ENCODE data around the gene IL11.

Gene IL11

DNA sequence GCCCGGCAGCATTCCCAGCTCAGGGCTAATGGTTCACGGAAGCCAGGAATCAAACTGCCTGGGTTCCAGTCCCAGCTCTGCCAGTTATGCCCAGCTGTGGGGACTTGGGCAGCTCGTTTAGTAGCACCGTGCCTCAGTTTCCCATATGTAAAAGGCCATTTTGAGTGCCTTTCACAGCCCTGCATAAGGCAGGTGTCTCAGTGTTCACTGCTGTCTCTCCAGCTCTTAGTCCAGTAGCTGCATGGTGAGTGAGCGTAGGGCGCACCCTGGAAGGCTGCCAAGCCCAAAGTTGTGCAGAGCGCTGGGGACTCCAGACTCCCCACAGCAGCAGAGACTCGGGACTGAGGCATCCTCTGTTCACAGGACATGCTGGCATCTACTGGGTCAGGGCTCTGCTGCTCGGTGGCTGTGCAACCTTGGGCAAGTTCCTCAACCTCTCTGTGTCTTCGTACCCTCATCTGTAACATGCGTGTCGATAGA, 21.0 kb upstream of the IL11 start:
- peak; percentile 51 for DNase-seq (ENCODE audit: low spot score)

DNA sequence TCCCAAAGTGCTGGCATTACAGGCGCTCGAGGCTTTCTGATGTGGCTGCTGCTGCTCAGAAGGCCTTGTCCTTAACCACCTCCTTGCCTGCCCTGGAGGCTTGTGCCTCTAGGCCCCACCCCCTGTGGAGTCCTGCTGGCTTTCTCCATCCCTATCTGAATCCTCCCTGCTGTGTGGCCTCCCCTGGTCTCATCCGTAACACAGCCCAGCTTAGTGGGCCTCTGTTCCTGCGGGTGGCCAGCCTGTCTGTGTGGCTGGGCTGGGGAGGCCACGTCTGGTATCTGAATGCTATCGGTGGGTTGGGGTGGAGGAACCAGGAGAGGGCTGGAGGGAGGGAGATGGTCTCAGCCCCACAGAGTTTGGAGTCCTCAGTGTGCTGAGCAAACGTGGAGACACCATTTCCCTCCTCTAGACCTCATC, 20.2 kb upstream of the IL11 start:
- DNase-seq (ENCODE audit: low spot score) = peak; percentile 32

DNA sequence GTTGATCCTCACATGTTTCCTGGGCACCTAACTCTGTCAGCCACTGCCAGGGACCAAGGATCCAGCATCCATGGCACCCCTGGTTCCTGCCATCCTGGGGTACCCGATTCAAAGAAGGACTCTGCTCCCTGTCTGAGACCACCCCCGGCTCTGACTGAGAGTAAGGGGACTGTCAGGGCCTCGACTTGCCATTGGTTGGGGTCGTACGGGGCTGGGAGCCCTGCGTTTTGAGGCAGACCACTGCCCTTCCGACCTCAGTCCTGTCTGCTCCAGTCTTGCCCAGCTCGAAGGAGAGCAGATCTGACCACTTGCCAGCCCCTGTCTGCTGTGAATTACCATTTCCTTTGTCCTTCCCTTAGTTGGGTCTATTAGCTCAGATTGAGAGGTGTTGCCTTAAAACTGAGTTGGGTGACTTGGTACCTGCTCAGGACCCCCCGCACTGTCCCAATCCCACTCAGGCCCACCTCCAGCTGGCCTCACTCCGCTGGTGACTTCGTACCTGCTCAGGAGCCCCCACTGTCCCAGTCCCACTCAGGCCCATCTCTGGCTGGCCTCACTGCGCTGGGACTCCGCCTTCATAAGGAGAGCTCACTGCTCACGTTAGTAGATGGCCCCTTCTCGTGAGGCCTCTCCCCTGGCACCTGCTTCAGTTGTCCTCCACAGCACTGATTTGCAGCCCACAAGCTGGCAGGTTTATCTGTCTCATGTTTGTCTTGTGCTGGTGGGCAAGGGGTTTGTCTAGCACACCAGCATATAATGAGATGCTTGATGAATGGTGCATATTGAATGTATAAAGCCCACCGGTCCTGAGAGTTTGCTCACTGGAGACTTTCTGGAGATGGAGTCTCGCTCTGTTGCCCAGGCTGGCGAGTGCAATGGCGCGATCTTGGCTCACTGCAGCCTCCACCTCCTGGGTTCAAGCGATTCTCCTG, 19.4 kb upstream of the IL11 start:
- DNase-seq (ENCODE audit: low spot score) = peak; percentile 44

DNA sequence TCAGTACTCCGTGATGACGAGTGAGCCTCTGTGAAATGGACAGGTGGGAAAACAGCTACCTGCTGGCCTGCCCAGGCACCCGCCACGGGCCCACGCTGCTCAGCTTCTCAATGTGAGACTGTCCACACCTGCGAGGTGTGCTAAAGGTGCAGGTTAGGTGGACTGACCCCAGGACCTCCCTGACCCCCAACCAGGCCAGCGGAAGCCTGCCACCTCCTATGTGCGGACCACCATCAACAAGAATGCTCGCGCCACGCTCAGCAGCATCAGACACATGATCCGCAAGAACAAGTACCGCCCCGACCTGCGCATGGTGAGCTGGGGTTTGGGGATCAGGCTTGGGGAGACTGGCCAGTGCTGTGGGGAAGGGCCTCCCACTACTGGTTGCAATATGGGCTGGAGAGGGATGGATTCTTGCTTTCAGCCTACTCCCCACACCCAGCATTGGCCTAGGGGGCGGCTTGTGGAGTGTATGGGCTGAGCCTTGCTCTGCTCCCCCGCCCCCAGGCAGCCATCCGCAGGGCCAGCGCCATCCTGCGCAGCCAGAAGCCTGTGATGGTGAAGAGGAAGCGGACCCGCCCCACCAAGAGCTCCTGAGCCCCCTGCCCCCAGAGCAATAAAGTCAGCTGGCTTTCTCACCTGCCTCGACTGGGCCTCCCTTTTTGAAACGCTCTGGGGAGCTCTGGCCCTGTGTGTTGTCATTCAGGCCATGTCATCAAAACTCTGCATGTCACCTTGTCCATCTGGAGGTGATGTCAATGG, 17.7 kb upstream of the IL11 start:
- no peak for DNase-seq (ENCODE audit: low spot score)

DNA sequence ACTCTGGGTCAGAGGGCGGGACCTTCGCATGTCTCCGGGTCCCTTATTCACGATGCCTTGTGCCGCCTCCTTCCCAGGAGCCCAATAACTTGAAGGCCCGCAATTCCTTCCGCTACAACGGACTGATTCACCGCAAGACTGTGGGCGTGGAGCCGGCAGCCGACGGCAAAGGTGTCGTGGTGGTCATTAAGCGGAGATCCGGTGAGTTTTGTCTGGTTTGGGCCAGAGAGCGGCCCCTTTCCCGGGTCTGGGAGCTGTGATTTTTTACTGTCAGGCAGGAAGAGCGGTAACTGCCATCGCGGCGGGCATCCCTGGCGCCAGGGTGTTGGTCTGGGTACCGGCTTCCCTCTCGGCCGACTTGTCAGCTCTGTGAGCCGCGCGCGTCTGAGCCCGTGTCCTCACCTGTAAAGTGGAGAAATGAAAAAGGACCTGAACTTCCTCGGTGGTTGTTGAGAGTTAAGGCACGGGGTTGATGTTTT, 16.3 kb upstream of the IL11 start:
- DNase-seq (ENCODE audit: low spot score) = no peak

DNA sequence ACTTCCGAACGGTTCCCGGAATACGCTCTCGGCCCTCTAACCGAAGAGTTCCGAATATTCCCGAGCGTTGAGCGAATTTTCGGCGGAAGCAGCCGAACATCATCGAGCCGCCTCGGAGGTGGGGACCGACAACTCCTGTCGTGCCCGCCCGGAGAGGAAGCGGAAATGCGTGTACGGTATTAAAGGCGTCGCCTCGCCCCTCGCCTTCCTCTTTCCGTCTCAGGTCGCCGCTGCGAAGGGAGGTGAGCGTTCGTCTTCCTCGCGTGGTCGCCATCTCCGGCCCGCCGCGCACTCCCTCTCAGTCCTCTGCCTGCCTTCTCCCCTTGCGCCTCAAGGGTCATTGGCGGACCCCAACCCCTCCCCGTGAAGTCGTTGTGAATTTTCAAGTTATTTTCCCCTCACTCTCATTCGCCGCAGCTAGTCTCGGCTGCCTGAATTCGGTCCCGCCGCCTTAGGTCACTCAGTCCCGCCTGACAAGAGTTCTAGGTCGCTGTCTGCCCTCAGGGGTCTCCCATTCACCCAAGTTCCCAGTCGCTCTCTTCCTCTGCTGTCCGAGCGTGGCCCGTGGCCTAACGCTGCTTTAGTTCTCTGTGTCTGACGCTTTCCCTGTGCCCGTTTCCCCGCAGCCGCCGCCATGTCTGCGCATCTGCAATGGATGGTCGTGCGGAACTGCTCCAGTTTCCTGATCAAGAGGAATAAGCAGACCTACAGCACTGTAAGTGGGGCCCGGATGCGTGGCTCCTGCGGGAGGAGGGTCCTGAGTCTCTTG, 15.6 kb upstream of the IL11 start, which contains the start of gene RPL28:
Gene RPL28 (plus strand): TSS at position 209 of the 769 bp plus-strand sequence. CDS start 426 bp downstream, at position 635.
- peak; percentile 99 for DNase-seq (ENCODE audit: low spot score)

DNA sequence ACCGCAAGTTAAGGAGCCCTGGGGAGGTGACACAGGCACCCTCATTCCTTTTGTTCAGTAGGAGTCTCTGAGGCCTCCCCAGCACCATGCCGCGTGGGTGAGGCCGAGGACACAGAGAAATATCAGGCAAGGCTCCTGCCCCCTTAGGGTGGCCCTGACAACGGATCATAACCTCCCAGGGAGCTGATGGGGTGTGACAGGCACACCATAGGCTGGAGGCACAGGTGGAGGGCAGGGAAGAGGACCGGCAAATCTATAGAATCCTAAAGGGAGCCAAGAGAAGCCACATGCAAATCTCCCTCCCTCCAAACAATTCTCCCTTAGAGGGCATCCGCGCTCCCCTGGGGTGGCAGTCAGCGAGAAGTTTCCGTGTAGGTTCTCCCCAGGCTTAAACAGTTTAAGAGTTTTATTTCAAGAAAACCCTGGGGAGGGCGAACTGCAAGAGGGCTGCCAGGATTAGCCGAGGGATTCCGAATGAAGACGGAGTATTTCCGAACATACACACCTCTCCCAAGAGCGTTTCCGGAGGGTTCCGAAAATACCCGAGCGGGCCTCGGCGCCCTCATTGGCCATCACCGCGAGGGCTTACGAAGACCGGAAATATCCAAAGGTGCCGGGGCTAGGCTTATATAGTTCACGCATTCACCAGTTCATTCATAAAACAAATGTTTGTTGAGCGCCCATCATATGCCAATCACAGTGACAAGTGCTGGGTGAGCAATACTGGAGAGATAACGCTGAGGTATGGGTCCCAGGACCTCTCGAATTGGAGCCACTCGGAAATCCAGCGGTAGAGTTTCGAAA, 14.9 kb upstream of the IL11 start:
- peak; percentile 98 for DNase-seq (ENCODE audit: low spot score)

DNA sequence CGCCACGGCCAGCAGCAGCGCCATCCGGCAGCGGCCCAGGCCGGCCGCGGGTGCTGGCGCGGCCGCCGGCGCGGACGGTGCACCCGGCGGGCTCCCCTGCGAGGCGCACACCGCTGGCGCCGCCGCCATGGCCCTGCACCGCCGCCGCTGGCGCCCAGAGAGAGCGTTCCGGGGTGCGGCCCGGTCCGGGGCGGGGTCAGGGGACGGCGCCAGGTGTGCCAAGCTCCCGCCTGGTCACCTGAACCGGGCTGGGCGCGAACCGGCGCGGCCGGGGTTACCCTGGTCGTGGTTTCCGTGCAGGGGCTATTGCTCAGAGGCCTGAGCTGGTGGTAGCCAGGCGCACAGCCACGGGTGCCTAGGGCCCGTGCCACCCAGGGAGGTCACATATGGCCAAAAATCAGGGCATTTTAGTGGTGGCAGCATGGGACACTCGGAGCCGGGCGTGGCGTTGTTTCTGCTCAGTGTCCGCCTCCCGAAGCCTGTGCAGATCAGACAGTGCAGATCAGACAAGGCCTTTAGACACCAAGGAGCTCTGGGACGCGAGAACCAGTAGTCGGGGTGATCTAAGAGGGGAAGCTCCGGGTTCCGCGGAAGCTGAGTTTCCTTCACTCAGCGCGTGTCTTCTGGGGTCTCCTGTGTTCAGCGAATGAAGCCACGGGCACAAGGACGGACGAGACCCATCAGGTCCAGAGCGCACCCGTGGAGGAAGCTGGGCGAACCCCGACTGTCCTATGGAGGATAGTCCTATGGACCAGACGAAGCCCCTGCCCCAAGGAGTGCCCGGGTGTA, 14.1 kb upstream of the IL11 start, which contains the start of gene TMEM238:
Gene TMEM238 (minus strand): TSS at position 162 of the 789 bp plus-strand sequence. CDS start 33 bp downstream, at position 129.
- peak; percentile 48 for DNase-seq (ENCODE audit: low spot score)

DNA sequence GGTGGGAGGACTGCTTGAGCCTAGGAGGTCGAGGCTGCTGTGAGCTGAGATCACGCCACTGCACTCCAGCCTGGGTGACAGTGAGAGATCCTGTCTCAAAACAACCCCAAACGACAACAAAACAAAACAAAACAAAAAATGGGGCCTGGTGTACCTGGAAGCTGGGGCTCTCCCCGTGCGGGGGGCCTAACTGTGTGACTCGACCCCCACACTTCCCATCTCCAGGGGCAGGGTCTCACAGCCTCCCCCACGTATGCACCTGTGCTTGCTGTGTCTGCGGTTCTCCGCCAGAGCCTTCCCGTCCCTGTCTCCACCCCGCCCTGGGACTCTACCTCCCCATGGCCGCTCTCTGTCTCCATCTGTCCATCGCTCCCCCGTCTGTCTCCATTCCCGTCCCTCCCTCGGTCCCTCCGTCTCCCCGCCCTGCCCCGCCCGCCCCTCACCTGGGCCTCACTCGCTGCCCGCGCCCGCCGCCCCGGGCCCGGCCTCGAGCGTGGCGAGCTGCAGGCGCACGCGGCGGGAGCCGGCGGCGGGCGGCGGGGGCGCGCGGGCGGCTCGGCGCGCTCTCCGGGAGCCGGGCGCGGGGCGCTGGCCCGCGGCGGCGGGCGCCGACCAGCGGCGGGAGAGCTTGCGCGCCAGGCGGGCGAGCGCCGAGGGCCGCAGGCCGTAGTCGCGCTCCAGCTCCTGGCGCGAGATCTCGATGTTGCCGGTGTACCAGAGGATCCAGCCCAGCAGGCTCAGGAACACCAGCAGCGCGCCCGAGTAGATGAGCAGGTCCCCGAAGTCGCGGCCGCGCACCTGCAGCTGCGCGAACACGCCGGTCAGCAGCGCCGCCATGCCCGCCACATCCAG, 13.2 kb upstream of the IL11 start:
- peak; percentile 77 for DNase-seq (ENCODE audit: low spot score)

DNA sequence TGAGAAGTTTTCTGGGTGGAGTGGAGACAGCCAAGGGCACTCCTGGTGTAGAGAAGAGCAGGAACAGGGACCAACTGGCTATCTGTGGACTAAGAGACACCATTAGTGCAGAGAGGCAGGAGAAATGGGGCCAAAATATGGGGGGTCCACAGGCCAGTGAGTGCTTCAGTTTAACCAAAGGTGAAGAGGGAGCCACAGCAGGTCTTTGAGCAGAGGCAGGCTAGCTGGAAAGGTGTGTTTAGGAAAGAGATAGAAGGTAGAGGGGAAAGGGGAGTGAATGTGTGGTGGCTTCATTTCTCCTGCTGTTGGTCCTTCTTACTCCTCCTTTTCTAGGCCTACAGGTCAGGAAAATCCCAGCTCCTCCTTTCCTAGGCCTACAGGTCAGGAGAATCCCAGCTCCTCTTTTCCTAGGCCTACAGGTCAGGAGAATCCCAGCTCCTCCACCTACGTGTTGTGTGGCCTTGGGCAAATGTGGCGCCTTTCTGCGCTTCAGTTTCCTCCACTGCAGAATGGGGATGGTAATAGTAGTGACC, 12.3 kb upstream of the IL11 start:
- DNase-seq (ENCODE audit: low spot score) = no peak

DNA sequence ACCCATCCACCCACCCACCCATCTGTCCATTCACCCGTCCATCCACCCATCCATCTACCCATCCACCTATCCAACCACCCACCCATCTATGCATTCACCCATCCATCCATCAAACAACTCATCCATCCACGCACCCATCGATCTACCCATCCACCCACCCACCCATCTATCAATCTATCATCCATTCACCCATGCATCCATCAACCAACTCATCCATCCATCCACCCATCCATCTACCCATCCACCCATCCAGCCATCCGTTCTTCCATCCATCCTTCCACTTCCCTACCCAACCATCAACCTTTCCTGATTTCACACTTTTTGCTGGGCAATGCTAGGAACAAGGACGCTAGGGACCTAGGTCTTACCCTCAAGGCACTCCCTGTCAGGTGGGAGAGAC, 11.8 kb upstream of the IL11 start:
- no peak for DNase-seq (ENCODE audit: low spot score)

DNA sequence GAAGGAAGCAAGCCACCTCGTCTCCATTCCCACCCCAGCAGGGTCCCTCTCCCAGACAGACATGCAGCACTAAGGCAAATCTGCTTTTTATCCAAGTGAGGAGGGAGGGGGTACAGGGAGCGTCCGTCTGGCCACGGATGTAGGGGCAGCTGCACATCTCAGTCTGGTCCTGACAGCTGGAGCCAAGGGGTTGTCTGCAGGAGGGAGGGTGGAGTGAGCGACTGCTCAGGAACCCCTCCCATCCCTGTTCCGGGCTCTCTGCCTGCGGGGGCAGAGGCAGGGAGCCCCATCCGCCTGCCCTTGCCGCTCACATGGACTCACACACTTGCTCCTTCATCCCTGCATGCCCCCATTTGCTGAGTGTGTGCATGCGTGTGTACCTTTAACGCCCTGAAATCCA, 8.9 kb upstream of the IL11 start:
- DNase-seq (ENCODE audit: low spot score) = no peak

DNA sequence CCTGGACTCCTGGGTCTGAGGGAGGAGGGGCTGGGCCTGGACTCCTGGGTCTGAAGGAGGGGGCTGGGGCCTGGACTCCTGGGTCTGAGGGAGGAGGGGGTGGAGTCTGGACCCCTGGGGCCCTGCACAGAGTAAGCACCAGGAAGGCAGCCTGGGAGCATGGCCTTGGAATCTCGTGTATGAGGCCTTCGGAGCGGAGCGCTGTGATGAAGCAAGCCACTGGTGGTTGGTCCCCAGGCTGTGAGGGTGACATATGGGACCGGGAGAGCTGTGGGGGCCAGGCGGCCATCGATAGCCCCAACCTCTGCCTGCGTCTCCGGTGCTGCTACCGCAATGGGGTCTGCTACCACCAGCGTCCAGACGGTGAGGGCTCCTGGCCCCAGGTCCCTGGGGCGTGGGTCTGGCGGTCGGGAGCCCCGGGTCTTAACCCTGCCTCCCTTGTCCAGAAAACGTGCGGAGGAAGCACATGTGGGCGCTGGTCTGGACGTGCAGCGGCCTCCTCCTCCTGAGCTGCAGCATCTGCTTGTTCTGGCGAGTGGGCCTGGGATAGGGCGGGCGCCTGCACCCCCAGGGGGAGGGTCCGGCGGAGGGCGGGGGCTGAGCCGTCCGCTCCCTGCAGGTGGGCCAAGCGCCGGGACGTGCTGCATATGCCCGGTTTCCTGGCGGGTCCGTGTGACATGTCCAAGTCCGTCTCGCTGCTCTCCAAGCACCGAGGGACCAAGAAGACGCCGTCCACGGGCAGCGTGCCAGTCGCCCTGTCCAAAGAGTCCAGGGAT, 7.3 kb upstream of the IL11 start:
- DNase-seq (ENCODE audit: low spot score) = no peak

DNA sequence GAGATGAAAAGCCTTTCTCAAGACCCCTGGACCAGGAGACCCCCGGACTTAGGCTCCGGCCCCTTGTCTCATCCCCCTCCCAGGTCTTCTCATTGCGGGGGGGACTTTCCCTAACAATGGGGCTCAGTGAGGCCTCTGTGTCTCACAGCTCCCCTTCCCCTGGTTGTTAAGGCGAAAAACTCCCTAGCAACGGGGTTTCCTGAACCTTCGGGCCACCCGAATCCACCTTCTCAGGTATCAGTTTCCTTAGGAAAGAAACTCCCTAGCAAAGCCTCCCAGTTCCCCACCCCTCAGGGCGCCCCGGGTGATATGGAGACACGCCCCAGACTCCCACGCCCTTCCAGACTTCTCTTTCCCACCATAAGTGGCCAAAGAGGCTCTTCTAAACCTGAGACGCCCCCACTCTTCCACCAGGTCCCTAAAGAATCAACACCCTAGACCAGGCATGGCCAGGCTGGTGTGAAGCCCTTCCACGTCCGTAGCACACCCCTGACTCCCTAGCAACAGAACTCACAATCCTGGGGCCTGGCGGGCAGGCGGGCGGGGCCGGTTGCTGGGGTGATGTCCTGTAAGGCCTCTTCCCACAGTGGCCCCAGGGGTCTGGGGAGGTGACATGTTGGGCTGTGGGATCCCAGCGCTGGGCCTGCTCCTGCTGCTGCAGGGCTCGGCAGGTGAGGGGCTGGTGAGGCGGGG, 6.1 kb upstream of the IL11 start, which contains the start of gene TMEM190:
Gene TMEM190 (plus strand): TSS at position 586 of the 693 bp plus-strand sequence. CDS start 28 bp downstream, at position 614.
- DNase-seq (ENCODE audit: low spot score) = no peak

DNA sequence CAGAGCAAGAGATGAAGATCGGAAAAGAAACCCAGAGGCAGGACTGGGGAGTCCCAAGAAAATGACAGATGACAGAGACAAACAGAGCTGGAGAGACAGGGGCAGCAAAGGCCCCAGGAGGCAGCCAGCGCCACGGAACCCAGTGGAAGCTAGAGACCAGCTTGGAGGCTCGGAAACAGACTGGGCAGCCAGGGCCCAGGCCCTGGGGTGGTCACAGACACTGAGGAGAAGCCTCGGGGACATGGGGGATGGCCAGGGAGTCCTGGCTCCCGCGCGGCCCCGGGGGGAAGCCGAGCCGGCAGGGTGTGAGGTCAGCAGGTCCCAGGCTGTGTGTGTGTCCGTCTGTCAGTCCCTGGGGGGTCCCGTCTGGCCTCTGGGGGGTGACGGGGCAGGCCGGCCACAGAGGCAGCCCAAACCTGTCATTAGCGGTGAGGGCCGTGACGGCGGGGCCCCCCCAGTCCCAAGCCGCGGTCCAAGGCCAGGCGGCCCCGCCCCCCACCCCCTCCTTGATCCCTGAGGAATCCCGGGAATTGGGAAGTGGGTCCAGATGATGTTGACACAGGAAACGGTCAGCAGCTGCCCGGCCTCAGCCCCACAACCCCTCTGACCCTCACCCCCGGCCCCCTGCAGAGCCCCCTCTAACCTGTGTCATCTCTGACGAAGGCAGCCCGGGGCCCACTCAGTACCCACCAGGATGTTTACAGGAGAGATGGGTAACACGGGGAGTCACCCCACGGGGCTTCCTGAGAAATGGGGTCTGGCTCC, 3.9 kb upstream of the IL11 start:
- DNase-seq (ENCODE audit: low spot score) = no peak

DNA sequence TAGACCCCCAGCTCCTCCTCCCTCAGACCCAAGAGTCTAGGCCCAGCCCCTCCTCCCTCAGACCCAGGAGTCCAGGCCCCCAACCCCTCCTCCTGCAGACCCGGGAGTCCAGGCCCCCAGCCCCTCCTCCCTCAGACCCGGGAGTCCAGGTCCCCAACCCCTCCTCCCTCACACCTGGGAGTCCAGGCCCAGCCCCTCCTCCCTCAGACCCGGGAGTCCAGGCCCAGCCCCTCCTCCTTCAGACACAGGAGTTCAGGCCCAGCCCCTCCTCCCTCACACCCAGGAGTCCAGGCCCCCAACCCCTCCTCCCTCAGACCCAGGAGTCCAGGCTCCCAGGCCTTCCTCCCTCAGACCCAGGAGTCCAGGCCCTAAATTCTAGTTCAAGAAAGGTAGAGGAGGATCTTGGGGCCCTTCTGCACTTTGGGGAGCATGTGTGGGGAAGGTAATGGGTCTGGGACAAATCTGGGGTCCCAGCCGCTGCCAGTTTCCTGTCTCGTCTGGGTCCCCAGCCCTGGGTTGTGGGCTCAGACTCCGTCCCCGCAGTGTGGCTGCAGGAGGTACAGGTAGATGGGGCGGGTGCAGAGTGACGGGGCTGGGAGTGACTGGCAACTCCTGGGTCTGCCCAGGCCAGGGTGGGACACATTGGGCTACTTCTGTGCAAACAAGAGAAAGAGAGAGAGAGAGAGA, 3.2 kb upstream of the IL11 start:
- DNase-seq (ENCODE audit: low spot score) = no peak
